PFSK-1 (cell line): ENCODE data around the gene MAST3.

ENCODE experiments used
- POLR2AphosphoS5 ChIP-seq: IDR thresholded peaks from 2 replicates; pipeline ENCODE4 v1.6.1; 2012; ENCODE audit warnings: low read depth, mild to moderate bottlenecking, control low read depth, low read length, moderate library complexity
- SIN3A ChIP-seq: IDR thresholded peaks from 2 replicates; pipeline ENCODE4 v1.6.1; 2012; ENCODE audit warnings: mild to moderate bottlenecking, low read length, moderate library complexity, borderline replicate concordance; ENCODE audit not compliant: insufficient read depth
- TAF1 ChIP-seq: IDR thresholded peaks from 2 replicates; pipeline ENCODE4 v1.6.1; 2012; ENCODE audit warnings: low read length, control low read depth, borderline replicate concordance; ENCODE audit not compliant: insufficient read depth
- TF ChIP-seq, protein P1 (sequence below), 2 experiments: IDR thresholded peaks; 2 replicates each; pipeline versions ENCODE4 v1.6.1 to v1.8.0; 2011 to 2012; ENCODE audit warnings: low read depth in 2 of 2, low read length in 2 of 2, control low read depth in 1 of 2, inconsistent platforms in 1 of 2, mild to moderate bottlenecking in 1 of 2, moderate library complexity in 1 of 2; ENCODE audit not compliant: insufficient read depth in 1 of 2

DNA sequence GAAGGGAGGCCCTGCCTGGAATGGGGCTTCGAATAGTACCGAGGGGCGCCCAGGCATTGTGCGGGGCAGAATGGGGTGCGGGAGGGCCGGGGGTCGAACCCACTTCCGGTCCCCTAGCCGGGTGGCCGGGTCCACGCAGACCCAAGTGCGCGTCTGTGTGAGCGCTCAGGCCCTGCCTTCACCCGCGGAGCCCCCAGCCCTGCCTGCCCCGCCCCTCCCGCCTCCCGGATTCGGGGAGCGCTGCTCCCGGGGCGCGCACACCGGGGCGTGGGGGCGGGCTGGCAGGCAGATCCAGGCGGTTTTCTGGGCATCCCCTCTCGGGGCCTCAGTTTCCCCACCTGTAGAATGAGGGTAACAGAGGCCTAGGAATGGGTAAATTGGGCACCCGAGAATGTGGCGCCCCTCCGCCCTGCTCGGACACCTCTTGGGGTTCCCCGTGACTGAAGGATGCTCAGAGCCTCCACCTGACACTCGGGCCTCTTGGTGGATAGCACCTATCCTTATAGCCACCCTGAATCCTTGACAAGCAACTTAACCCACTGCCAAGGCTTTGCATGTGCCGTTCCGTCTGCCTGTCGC is 56.1 kb downstream of the MAST3 start:
- TF ChIP-seq SIN3A: no peak
- no peak for TF ChIP-seq POLR2AphosphoS5
- TF ChIP-seq, protein P1, sequence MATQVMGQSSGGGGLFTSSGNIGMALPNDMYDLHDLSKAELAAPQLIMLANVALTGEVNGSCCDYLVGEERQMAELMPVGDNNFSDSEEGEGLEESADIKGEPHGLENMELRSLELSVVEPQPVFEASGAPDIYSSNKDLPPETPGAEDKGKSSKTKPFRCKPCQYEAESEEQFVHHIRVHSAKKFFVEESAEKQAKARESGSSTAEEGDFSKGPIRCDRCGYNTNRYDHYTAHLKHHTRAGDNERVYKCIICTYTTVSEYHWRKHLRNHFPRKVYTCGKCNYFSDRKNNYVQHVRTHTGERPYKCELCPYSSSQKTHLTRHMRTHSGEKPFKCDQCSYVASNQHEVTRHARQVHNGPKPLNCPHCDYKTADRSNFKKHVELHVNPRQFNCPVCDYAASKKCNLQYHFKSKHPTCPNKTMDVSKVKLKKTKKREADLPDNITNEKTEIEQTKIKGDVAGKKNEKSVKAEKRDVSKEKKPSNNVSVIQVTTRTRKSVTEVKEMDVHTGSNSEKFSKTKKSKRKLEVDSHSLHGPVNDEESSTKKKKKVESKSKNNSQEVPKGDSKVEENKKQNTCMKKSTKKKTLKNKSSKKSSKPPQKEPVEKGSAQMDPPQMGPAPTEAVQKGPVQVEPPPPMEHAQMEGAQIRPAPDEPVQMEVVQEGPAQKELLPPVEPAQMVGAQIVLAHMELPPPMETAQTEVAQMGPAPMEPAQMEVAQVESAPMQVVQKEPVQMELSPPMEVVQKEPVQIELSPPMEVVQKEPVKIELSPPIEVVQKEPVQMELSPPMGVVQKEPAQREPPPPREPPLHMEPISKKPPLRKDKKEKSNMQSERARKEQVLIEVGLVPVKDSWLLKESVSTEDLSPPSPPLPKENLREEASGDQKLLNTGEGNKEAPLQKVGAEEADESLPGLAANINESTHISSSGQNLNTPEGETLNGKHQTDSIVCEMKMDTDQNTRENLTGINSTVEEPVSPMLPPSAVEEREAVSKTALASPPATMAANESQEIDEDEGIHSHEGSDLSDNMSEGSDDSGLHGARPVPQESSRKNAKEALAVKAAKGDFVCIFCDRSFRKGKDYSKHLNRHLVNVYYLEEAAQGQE (IDR thresholded peaks at IDR 0.05; ENCODE audit: insufficient read depth in 1 of 2, low read depth in 2 of 2, low read length in 2 of 2): no peak
- no peak for TF ChIP-seq TAF1
